ENCODE measurements around the gene SMYD3.

- TF ChIP-seq ZFX (IDR thresholded peaks at IDR 0.05) (no peak), CTCF (conservative IDR thresholded peaks at IDR 0.05) (no peak)
These were observed 502.0 kb downstream of the SMYD3 start for GRCh38 chr1:246005067-246005466.

Measured in C4-2B (cell line).